ENCODE measurements around the gene MIA. TPM values are rescaled to one million over a fixed set of nuclear protein-coding genes. Genes with fewer than 3 reads are reported as not detected.
A peak's percentile ranks its signal among the peaks of the same experiment; 100 is the strongest.
"Not testable (repeated sequence)": the region's sequence is repeated elsewhere in the genome, so short reads cannot be mapped to it uniquely, and the experiment has no call there.

The MIA gene
- total RNA-seq, 2 donors from 2014 or later = not detected

DNA sequence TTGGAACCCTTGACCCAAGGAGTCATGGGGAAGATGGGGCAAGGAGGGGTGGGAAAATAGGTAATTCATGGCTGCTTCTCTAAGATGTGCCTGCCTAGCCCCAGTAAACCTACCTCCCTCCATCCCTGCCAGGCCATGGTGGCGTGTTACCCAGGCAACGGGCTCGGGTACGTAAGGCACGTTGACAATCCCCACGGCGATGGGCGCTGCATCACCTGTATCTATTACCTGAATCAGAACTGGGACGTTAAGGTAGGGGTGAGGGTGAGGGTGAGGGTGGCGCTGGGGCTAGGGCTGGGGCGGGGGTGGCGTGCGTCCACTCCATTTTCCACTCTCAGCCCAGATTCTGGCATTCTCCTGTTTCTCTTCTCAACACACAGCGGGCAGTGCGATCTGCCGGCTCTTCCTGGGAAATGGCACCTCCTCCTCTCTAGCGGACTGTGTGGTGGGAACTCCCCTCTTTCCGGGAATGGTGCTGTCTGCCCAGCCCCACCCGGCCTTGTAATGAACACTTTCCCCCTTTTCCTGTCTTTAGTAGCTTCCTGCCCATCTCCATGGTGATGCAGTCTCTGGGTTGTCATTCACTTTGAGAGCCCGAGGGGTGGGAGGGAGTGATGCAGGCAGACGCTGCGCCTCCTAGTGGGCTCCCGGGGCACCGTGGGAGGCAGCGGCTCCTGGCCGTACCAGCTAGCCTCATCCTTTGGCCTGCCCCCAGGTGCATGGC lies 31.3 kb downstream of the MIA start:
- Mint-ChIP-seq H3K4me1 (peaks cover 80% of the 10 kb centered on the region), H3K36me3 (ENCODE audit: low read depth) (peaks cover 6% of the 10 kb centered on the region)
- peak; percentile 59 for ATAC-seq

GRCh38 chr19:40807147-40808020 lies 32.1 kb downstream of the MIA start:
- no peaks in the 10 kb centered on the region for H3K9me3 ChIP-seq (ENCODE audit: control insufficient read depth, low read length, poor library complexity, severe bottlenecking)
- H3K27ac Mint-ChIP-seq = peak overlapping the region; percentile 98
- peaks cover 4% of the 10 kb centered on the region for H3K36me3 Mint-ChIP-seq (ENCODE audit: low read depth)
- peak overlapping the region; percentile 98 for H3K4me3 Mint-ChIP-seq
- ATAC-seq = no peak
- no peaks in the 10 kb centered on the region for H3K27me3 Mint-ChIP-seq
- no peak for DNase-seq
- peaks cover 77% of the 10 kb centered on the region for H3K4me1 Mint-ChIP-seq

More for the DNA sequence above, 31.3 kb downstream of the MIA start:
- Mint-ChIP-seq H3K27me3 (no peaks in the 10 kb centered on the region), H3K27ac (peak overlapping the region; percentile 98), H3K4me3 (peak overlapping the region; percentile 98)
- DNase-seq = peak; percentile 65 to 75 (median 72)
- H3K9me3 ChIP-seq (ENCODE audit: control insufficient read depth, low read length, poor library complexity, severe bottlenecking) = no peaks in the 10 kb centered on the region

DNA sequence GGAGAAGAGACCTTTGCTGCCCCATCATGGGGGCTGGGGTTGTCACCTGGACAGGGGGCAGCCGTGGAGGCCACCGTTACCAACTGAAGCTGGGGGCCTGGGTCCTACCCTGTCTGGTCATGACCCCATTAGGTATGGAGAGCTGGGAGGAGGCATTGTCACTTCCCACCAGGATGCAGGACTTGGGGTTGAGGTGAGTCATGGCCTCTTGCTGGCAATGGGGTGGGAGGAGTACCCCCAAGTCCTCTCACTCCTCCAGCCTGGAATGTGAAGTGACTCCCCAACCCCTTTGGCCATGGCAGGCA lies 32.7 kb downstream of the MIA start:
- H3K4me3 Mint-ChIP-seq = peak overlapping the region; percentile 98
- peak overlapping the region; percentile 98 for H3K27ac Mint-ChIP-seq
- H3K36me3 Mint-ChIP-seq (ENCODE audit: low read depth) = peaks cover 4% of the 10 kb centered on the region

GRCh38 chr19:40808497-40808896 lies 33.2 kb downstream of the MIA start:
- no peaks in the 10 kb centered on the region for H3K9me3 ChIP-seq (ENCODE audit: control insufficient read depth, low read length, poor library complexity, severe bottlenecking)
- Mint-ChIP-seq H3K36me3 (ENCODE audit: low read depth) (peaks cover 4% of the 10 kb centered on the region), H3K4me1 (peaks cover 72% of the 10 kb centered on the region), H3K27ac (peak overlapping the region; percentile 19), H3K27me3 (no peaks in the 10 kb centered on the region), H3K4me3 (peak overlapping the region; percentile 49)
- ATAC-seq (no peak), DNase-seq (no peak)

More for the DNA sequence above, 32.7 kb downstream of the MIA start:
- ATAC-seq (no peak), DNase-seq (no peak)
- H3K4me1 Mint-ChIP-seq = peaks cover 77% of the 10 kb centered on the region
- no peaks in the 10 kb centered on the region for H3K9me3 ChIP-seq (ENCODE audit: control insufficient read depth, low read length, poor library complexity, severe bottlenecking)
- H3K27me3 Mint-ChIP-seq = no peaks in the 10 kb centered on the region

- H3K4me1 Mint-ChIP-seq = peaks cover 67% of the 10 kb centered on the region
- DNase-seq (no peak), ATAC-seq (no peak)
- H3K27me3 Mint-ChIP-seq = no peaks in the 10 kb centered on the region
- peak overlapping the region; percentile 52 for H3K4me3 Mint-ChIP-seq
- H3K36me3 Mint-ChIP-seq (ENCODE audit: low read depth) = peaks cover 4% of the 10 kb centered on the region
- H3K9me3 ChIP-seq (ENCODE audit: control insufficient read depth, low read length, poor library complexity, severe bottlenecking) = no peaks in the 10 kb centered on the region
- peak overlapping the region; percentile 88 for H3K27ac Mint-ChIP-seq
Observed at GRCh38 chr19:40809358-40810086, 34.2 kb downstream of the MIA start.

- Mint-ChIP-seq H3K27ac (peak overlapping the region; percentile 88), H3K4me3 (peak overlapping the region; percentile 52), H3K27me3 (no peaks in the 10 kb centered on the region), H3K36me3 (ENCODE audit: low read depth) (peaks cover 4% of the 10 kb centered on the region), H3K4me1 (peaks cover 64% of the 10 kb centered on the region)
- DNase-seq = no peak
- ATAC-seq = no peak
- no peaks in the 10 kb centered on the region for H3K9me3 ChIP-seq (ENCODE audit: control insufficient read depth, low read length, poor library complexity, severe bottlenecking)
Observed at GRCh38 chr19:40810160-40810559, 34.8 kb downstream of the MIA start.

GRCh38 chr19:40810649-40811408 lies 35.5 kb downstream of the MIA start:
- peak in 2 of 3 donors; percentile 40 to 44 for DNase-seq
- not testable (repeated sequence) for H3K27me3 Mint-ChIP-seq; H3K36me3 Mint-ChIP-seq (ENCODE audit: low read depth); H3K9me3 ChIP-seq (ENCODE audit: control insufficient read depth, low read length, poor library complexity, severe bottlenecking)
- ATAC-seq = peak; percentile 67
- Mint-ChIP-seq H3K27ac (peak overlapping the region; percentile 88), H3K4me3 (peak overlapping the region; percentile 91), H3K4me1 (peaks cover 57% of the 10 kb centered on the region)

DNA sequence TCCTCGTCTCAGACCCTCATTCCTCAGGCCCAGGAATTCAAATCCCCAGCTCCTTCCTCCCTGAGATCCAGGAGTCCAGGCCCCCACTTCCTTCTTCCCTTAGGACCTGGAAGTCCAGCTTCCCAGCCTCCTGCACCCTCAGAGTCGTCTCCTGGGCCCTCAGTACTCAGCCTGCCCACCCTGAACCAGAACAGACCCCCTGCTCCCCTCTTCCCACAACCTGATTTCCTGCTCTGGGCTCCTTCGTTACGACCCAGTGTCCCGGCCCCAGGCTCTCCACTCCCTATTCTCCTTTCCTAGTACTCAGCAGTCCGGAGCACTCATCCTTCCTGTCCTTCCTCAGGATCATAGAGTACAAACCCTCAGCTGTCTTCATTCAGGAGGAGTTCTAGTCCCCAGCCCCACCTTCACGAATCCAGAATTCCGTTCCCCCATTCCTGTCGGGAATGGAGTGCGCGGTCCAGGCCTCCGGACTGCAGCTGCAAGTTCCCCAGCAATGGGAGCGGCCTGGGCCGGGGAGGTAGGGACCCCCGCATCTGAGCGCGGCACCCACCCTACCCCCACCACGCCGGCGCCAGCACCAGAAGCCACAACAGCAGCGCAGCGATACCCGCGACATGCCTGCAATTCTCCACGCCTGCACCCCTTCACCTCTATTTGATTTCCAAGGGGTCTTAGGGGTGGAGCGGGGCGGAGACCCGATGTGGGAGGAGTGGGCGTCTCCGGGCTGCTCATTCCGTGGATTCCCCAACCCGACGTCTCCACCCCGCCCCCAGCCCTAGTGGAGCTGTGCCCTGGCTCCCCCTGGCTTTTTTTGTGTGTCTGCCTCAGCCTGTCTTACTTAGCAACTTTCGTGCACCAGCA lies 36.4 kb downstream of the MIA start:
- Mint-ChIP-seq H3K4me3 (peak overlapping the region; percentile 91), H3K27me3 (no peaks in the 10 kb centered on the region), H3K27ac (peak overlapping the region; percentile 88), H3K4me1 (peaks cover 53% of the 10 kb centered on the region), H3K36me3 (ENCODE audit: low read depth) (peaks cover 4% of the 10 kb centered on the region)
- DNase-seq (no peak), ATAC-seq (peak; percentile 24)
- no peaks in the 10 kb centered on the region for H3K9me3 ChIP-seq (ENCODE audit: control insufficient read depth, low read length, poor library complexity, severe bottlenecking)

DNA sequence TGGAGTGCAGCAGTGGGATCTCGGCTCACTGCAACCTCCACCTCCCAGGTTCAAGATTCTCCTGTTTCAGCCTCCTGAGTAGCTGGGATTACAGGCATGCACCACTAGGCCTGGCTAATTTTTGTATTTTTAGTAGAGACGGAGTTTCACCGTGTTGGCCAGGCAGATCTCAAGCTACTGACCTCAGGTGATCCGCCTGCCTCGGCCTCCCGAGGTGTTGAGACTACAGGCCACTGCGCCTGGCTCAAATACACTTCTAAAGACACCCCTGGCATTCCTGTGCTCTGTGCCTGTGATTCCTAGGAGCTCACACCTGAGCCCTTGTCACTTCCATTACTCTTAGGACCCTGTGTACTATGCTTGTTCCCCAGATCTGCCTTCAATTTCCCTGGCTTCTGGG lies 37.2 kb downstream of the MIA start:
- not testable (repeated sequence) for H3K27me3 Mint-ChIP-seq; H3K9me3 ChIP-seq (ENCODE audit: control insufficient read depth, low read length, poor library complexity, severe bottlenecking); ATAC-seq; H3K36me3 Mint-ChIP-seq (ENCODE audit: low read depth); DNase-seq
- Mint-ChIP-seq H3K4me3 (peak overlapping the region; percentile 91), H3K27ac (peak overlapping the region; percentile 88), H3K4me1 (peaks cover 46% of the 10 kb centered on the region)

GRCh38 chr19:40813182-40813581 lies 37.9 kb downstream of the MIA start:
- DNase-seq (no peak), ATAC-seq (no peak)
- Mint-ChIP-seq H3K4me1 (peaks cover 47% of the 10 kb centered on the region), H3K4me3 (no peak overlapping the region), H3K36me3 (ENCODE audit: low read depth) (no peaks in the 10 kb centered on the region), H3K27me3 (no peaks in the 10 kb centered on the region), H3K27ac (peak overlapping the region; percentile 88)
- no peaks in the 10 kb centered on the region for H3K9me3 ChIP-seq (ENCODE audit: control insufficient read depth, low read length, poor library complexity, severe bottlenecking)

- ATAC-seq = no peak
- Mint-ChIP-seq H3K27ac (peak overlapping the region; percentile 80), H3K4me3 (peak overlapping the region; percentile 55), H3K4me1 (peaks cover 49% of the 10 kb centered on the region), H3K36me3 (ENCODE audit: low read depth) (no peaks in the 10 kb centered on the region), H3K27me3 (no peaks in the 10 kb centered on the region)
- no peaks in the 10 kb centered on the region for H3K9me3 ChIP-seq (ENCODE audit: control insufficient read depth, low read length, poor library complexity, severe bottlenecking)
- no peak for DNase-seq
Observed at GRCh38 chr19:40815223-40815622, 39.9 kb downstream of the MIA start.

Measured in T-helper 17 cell (primary cell).